ENCODE measurements around the gene HSPA6. TPM values are rescaled to one million over a fixed set of nuclear protein-coding genes. Genes with fewer than 3 reads are reported as not detected.

Gene HSPA6
- total and polyA plus RNA-seq, 10 donors: 3.6 to 52.2 (median 18.4) TPM

DNA sequence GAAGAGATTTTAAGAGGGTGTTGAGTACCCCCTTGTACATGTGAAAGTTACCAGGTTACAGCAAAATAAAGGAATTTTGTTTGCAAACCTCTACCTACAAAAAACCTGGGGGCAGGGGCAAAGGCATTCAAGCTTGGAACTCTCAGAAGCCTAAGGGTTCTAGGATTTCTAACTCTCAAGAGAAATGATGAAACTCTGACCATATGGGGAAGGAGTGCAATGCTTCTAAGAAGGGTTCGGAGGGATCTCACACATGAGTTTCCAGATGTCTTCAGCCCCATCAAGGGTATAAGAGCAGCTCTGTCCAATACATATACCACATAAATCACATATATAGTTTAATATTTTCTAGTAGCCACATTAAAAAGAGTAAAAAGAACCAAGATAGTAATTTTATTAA, 26.4 kb upstream of the HSPA6 start:
- Histone ChIP-seq H3K4me3 (no peak overlapping the region), H3K27ac (no peak overlapping the region), H3K4me1 (peaks cover 0 to 27% (median 15%) of the 10 kb centered on the region in 6 donors), H3K36me3 (no peaks in the 10 kb centered on the region), H3K27me3 (replicated peaks in 1 of 7) (peaks cover 0 to 24% (median 0%) of the 10 kb centered on the region in 7 donors), H3K9me3 (no peaks in the 10 kb centered on the region)
- no peak for TF ChIP-seq POLR2AphosphoS5 (IDR thresholded peaks at IDR 0.05)
- TF ChIP-seq POLR2A (IDR thresholded peaks at IDR 0.05): no peak
- TF ChIP-seq, protein P1, sequence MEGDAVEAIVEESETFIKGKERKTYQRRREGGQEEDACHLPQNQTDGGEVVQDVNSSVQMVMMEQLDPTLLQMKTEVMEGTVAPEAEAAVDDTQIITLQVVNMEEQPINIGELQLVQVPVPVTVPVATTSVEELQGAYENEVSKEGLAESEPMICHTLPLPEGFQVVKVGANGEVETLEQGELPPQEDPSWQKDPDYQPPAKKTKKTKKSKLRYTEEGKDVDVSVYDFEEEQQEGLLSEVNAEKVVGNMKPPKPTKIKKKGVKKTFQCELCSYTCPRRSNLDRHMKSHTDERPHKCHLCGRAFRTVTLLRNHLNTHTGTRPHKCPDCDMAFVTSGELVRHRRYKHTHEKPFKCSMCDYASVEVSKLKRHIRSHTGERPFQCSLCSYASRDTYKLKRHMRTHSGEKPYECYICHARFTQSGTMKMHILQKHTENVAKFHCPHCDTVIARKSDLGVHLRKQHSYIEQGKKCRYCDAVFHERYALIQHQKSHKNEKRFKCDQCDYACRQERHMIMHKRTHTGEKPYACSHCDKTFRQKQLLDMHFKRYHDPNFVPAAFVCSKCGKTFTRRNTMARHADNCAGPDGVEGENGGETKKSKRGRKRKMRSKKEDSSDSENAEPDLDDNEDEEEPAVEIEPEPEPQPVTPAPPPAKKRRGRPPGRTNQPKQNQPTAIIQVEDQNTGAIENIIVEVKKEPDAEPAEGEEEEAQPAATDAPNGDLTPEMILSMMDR (IDR thresholded peaks at IDR 0.05 in 8 of 11, conservative IDR thresholded peaks at IDR 0.05 in 3 of 11): no peak
- no peak for DNase-seq
- WGBS, 5 donors: 39 to 84% (median 59%) methylated on average over 1 of the region's 1 CpG
- intact Hi-C loops (cut with DNase I; ENCODE audit: low total_unique reads): no loop called here

DNA sequence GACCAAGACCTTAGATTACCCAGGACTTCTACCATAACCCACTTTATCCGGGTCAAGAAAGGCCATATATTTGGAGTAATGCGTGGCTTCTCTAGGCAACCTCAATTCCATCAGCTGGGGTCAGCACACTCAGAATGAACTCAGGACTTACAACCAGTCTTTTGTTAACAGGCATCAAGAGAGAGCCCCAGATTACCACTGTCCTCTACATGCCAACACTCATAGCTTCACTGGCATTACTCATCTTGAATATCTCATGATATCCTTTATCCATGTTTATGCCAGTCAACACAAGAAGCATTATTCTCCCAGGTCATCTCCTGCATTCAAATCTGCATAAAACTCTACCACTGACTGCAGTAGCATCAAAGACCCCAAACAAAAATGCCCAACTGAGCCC, 25.7 kb upstream of the HSPA6 start:
- Histone ChIP-seq H3K4me1 (peaks cover 0 to 27% (median 15%) of the 10 kb centered on the region in 6 donors), H3K36me3 (no peaks in the 10 kb centered on the region), H3K27ac (peak overlapping the region in 1 of 8 donors; percentile 66), H3K27me3 (replicated peaks in 1 of 7) (peaks cover 0 to 17% (median 0%) of the 10 kb centered on the region in 7 donors), H3K4me3 (no peak overlapping the region), H3K9me3 (no peaks in the 10 kb centered on the region)
- DNase-seq: no peak
- intact Hi-C loops (cut with DNase I; ENCODE audit: low total_unique reads): no loop called here
- no peak for TF ChIP-seq POLR2AphosphoS5 (IDR thresholded peaks at IDR 0.05)
- TF ChIP-seq, protein P1 (IDR thresholded peaks at IDR 0.05 in 8 of 11, conservative IDR thresholded peaks at IDR 0.05 in 3 of 11): no peak
- TF ChIP-seq POLR2A (IDR thresholded peaks at IDR 0.05): no peak
- 93 to 97% (median 96%) methylated on average over 2 of the region's 2 CpGs for WGBS, 5 donors

DNA sequence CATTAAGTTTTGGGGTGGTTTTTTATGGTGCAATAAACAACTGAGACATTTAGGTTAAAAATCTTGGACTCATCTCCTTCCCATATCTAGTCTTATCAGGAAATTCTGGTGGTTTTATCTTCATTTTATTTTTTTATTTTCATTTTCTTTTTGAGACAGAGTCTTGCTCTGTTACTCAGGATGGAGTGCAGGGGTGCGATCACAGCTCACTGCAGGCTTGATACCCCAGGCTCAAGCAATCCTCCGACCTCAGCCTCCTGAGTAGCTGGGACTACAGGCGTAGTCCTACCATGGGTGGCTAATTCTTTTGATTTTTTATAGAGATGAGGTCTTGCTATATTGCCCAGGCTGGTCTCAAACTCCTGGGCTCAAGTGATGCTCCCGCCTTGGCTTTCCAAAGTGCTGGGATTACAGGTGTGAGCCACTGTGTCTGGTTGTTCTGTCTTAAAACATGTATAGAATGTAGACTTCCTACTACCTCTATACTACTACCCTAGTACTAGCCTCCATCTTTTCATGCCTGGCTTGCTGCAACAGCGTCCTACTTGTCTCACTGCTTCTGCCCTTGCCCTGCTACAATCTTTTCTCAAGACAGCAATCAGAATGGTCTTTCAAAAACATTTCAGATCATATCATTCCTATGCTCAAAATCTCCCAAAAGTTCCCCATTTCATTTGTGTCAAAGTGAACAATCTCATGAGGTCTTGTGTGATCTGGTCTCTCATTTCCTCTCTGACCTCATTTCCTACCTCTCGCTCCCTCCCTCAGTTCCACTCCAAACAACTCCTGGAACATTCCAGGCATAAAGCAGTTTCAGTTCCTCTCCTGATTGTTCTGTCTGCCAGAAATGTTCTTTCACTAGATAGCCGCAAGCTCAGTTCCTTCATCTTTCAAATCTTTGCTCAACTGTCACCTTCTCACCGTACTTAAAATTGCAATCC, 25.0 kb upstream of the HSPA6 start:
- Histone ChIP-seq H3K27ac (peak overlapping the region in 4 of 8 donors; percentile 4 to 66 (median 64)), H3K36me3 (no peaks in the 10 kb centered on the region), H3K9me3 (no peaks in the 10 kb centered on the region), H3K4me1 (peaks cover 0 to 29% (median 15%) of the 10 kb centered on the region in 6 donors), H3K27me3 (replicated peaks in 1 of 7) (peaks cover 0 to 15% (median 0%) of the 10 kb centered on the region in 7 donors), H3K4me3 (no peak overlapping the region)
- intact Hi-C loops (cut with DNase I; ENCODE audit: low total_unique reads): no loop called here
- no peak for DNase-seq
- WGBS, 5 donors: 61 to 67% (median 64%) methylated on average over 8 of the region's 8 CpGs
- TF ChIP-seq POLR2A (IDR thresholded peaks at IDR 0.05): no peak
- TF ChIP-seq POLR2AphosphoS5 (IDR thresholded peaks at IDR 0.05): peak in 1 of 3 donors; percentile 22

DNA sequence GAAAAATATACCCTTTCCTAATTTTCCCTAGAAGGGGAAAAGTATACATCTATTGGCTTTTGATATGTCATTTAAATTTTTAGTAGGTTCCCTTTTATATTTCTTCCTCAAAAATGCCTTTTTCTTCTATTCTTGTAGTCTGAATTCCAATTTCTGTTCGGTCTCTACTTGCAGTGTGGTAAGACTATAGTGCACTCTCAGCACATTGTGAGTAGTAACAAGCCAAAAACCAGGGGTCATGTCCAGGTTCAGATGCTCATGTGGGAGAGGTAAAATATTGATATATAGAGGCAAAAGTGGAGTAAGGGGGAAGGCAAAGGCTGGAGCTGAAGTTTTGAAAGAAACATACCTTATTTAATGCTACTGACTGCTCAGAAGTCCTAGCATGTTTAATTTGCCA, 23.1 kb upstream of the HSPA6 start:
- intact Hi-C loops (cut with DNase I; ENCODE audit: low total_unique reads): no loop called here
- DNase-seq: no peak
- no peak for TF ChIP-seq POLR2AphosphoS5 (IDR thresholded peaks at IDR 0.05)
- TF ChIP-seq, protein P1 (IDR thresholded peaks at IDR 0.05 in 8 of 11, conservative IDR thresholded peaks at IDR 0.05 in 3 of 11): no peak
- Histone ChIP-seq H3K9me3 (no peaks in the 10 kb centered on the region), H3K4me3 (no peak overlapping the region), H3K36me3 (no peaks in the 10 kb centered on the region), H3K27me3 (replicated peaks in 1 of 7) (peaks cover 0 to 13% (median 0%) of the 10 kb centered on the region in 7 donors), H3K27ac (no peak overlapping the region), H3K4me1 (peaks cover 0 to 47% (median 21%) of the 10 kb centered on the region in 6 donors)
- 77 to 87% (median 82%) methylated on average over 1 of the region's 1 CpG for WGBS, 5 donors

Measured in spleen (tissue), 11 donors.